Liver (tissue), 9 donors: ENCODE measurements around the gene PPP2R2C. TPM values are rescaled to one million over a fixed set of nuclear protein-coding genes. Genes with fewer than 3 reads are reported as not detected.
A peak's percentile ranks its signal among the peaks of the same experiment; 100 is the strongest.

Experiments used
- DNase-seq: peaks from one replicate; pipeline ENCODE4 v3.0.0-alpha.2; 2017; ENCODE audit warnings: low spot score
- H3K27ac ChIP-seq, 2 donors: one replicate each; pipeline ENCODE4 v1.7.0; 2013; ENCODE audit warnings: inconsistent platforms in 2 of 2, low read length in 2 of 2, control low read depth in 1 of 2, low read depth in 1 of 2, mild to moderate bottlenecking in 1 of 2
- H3K27me3 ChIP-seq, 4 donors: one replicate each; pipeline versions ENCODE4 v1.6.1 to v1.7.0; 2013; ENCODE audit warnings: low read length in 3 of 4, inconsistent platforms in 1 of 4, mild to moderate bottlenecking in 1 of 4, moderate library complexity in 1 of 4; ENCODE audit not compliant: control insufficient read depth in 4 of 4, insufficient read depth in 4 of 4
- H3K36me3 ChIP-seq, 4 donors: one replicate each; pipeline versions ENCODE4 v1.6.1 to v1.7.0; 2013; ENCODE audit warnings: low read length in 3 of 4, mild to moderate bottlenecking in 3 of 4, low read depth in 1 of 4, moderate library complexity in 1 of 4; ENCODE audit not compliant: control insufficient read depth in 4 of 4, insufficient read depth in 3 of 4
- H3K4me1 ChIP-seq, 4 donors: one replicate each; pipeline versions ENCODE4 v1.6.1 to v1.7.0; 2013; ENCODE audit warnings: low read length in 3 of 4, mild to moderate bottlenecking in 3 of 4, moderate library complexity in 1 of 4; ENCODE audit not compliant: control insufficient read depth in 4 of 4, insufficient read depth in 4 of 4
- H3K4me3 ChIP-seq, 3 donors: one replicate each; pipeline versions ENCODE4 v1.6.1 to v1.7.0; 2013; ENCODE audit warnings: low read length in 3 of 3, control low read depth in 1 of 3, low read depth in 1 of 3, mild to moderate bottlenecking in 1 of 3
- H3K9ac ChIP-seq, 2 donors: one replicate each; pipeline ENCODE4 v1.7.0; 2013; ENCODE audit warnings: low read length in 2 of 2, mild to moderate bottlenecking in 2 of 2, moderate library complexity in 2 of 2, control low read depth in 1 of 2, low read depth in 1 of 2
- H3K9me3 ChIP-seq, 4 donors: one replicate each; pipeline versions ENCODE4 v1.6.1 to v1.7.0; 2013; ENCODE audit warnings: low read length in 3 of 4; ENCODE audit not compliant: control insufficient read depth in 4 of 4
- EGR1 ChIP-seq, 2 donors: IDR thresholded peaks; 2 replicates each; pipeline ENCODE4 v1.6.1; 2016 to 2018; ENCODE audit warnings: antibody characterized with exemption in 2 of 2, low read depth in 2 of 2
- FOXA1 ChIP-seq: IDR thresholded peaks from 2 replicates; pipeline ENCODE4 v1.6.1; 2016; ENCODE audit warnings: antibody characterized with exemption
- FOXA2 ChIP-seq: IDR thresholded peaks from 2 replicates; pipeline ENCODE4 v1.6.1; 2016; ENCODE audit warnings: antibody characterized with exemption
- GABPA ChIP-seq, 2 donors: IDR thresholded peaks in 1 of 2; conservative IDR thresholded peaks in 1 of 2; 2 replicates each; pipeline ENCODE4 v1.6.1; 2016; ENCODE audit warnings: antibody characterized with exemption in 2 of 2, mild to moderate bottlenecking in 1 of 2, moderate library complexity in 1 of 2
- HNF4A ChIP-seq, 2 donors: conservative IDR thresholded peaks; 2 replicates each; pipeline ENCODE4 v1.6.1; 2016; ENCODE audit warnings: antibody characterized with exemption in 2 of 2, mild to moderate bottlenecking in 2 of 2
- HNF4G ChIP-seq: IDR thresholded peaks from 2 replicates; pipeline ENCODE4 v1.6.1; 2016; ENCODE audit warnings: antibody characterized with exemption
- JUND ChIP-seq, 2 donors: IDR thresholded peaks; 2 replicates each; pipeline ENCODE4 v1.6.1; 2016; ENCODE audit warnings: antibody characterized with exemption in 2 of 2
- NR2F2 ChIP-seq: IDR thresholded peaks from 2 replicates; pipeline ENCODE4 v1.6.1; 2016; ENCODE audit warnings: antibody characterized with exemption
- RAD21 ChIP-seq, 2 donors: IDR thresholded peaks; 2 replicates each; pipeline ENCODE4 v1.6.1; 2016; ENCODE audit warnings: antibody characterized with exemption in 2 of 2, mild to moderate bottlenecking in 2 of 2
- RXRA ChIP-seq, 2 donors: IDR thresholded peaks; 2 replicates each; pipeline ENCODE4 v1.6.1; 2017 to 2018; ENCODE audit warnings: antibody characterized with exemption in 2 of 2, mild to moderate bottlenecking in 1 of 2
- SP1 ChIP-seq: IDR thresholded peaks from 2 replicates; pipeline ENCODE4 v1.6.1; 2018; ENCODE audit warnings: antibody characterized with exemption, mild to moderate bottlenecking
- TAF1 ChIP-seq: conservative IDR thresholded peaks from 2 replicates; pipeline ENCODE4 v1.6.1; 2016; ENCODE audit warnings: antibody characterized with exemption, mild to moderate bottlenecking
- YY1 ChIP-seq: IDR thresholded peaks from 2 replicates; pipeline ENCODE4 v1.6.1; 2016; ENCODE audit warnings: antibody characterized with exemption, mild to moderate bottlenecking
- WGBS: extraction: QIAGEN DNeasy Blood & Tissue Kit; methylation state at CpG from one replicate; pipeline ENCODE4 v1.1.7; 2013; 5-methylcytosine and 5-hydroxymethylcytosine counted together
- polyA plus RNA-seq, 2 donors: library from polyadenylated mRNA; stranded (reverse) in 1 of 2; unstranded in 1 of 2; fragments of 200-250 nt in 1 of 2; fragments of >200 nt in 1 of 2; fragmentation: Nextera tagmentation in 1 of 2; extraction: Ambion mirVana in 1 of 2; gene quantifications; one replicate each; pipeline versions ENCODE4 v1.2.1 to v1.2.3, GENCODE V29; 2013 to 2015
- total RNA-seq, 2 donors: library from RNA; depleted of rRNA; stranded (reverse); fragments of >200 nt; gene quantifications; one replicate each; pipeline ENCODE4 v1.2.3, GENCODE V29; 2014
- TF ChIP-seq, protein P1 (sequence below): IDR thresholded peaks from 2 replicates; pipeline ENCODE4 v1.6.1; 2016; ENCODE audit warnings: antibody characterized with exemption
- TF ChIP-seq, protein P2 (sequence below): IDR thresholded peaks from 2 replicates; pipeline ENCODE4 v1.6.1; 2016; ENCODE audit warnings: antibody characterized with exemption, mild to moderate bottlenecking
- TF ChIP-seq, protein P3 (sequence below): IDR thresholded peaks from 2 replicates; pipeline ENCODE4 v1.6.1; 2016; ENCODE audit warnings: antibody characterized with exemption
- TF ChIP-seq, protein P4 (sequence below): fragments of 150-350 bp; IDR thresholded peaks from 2 replicates; pipeline ENCODE4 v1.5.1; 2017; ENCODE audit warnings: improper control_type of control experiment, low read depth, low read length; ENCODE audit not compliant: missing input control
- donor health status: healthy.
- donor health status: healthy.
- donor health status: healthy.
- donor health status: healthy.
- donor health status: healthy.

Gene PPP2R2C
- total and polyA plus RNA-seq, 4 donors, result under 0.01 to 0.01 TPM; not detected in 2

DNA sequence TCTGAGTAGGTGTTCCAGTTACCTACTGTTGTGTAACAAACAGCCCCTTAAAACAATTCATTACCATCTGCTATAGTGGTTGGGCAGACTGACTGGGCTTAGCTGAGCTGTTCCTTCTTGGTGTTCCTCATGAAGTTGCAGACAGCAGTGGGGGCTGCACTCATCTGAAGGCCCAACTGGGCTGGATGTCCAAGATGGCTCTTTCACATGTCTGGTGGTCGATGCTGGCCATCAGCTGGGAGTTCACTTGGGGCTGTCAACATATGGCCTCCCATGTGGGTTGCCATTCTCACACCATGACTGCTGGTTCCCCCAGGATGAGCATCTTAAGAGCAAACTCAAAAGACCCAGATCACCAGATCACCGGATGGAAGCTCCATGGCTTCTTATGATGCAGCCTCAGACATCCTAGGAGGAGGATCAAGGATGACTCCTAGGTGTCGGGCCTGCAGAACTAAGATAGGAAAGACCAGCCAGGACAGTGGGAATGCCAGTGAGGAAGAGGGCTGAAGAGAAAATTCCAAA, 34.3 kb upstream of the PPP2R2C start:
- no peak overlapping the region for H3K27ac ChIP-seq
- H3K4me3 ChIP-seq, result no peak overlapping the region
- TF ChIP-seq, protein P1, sequence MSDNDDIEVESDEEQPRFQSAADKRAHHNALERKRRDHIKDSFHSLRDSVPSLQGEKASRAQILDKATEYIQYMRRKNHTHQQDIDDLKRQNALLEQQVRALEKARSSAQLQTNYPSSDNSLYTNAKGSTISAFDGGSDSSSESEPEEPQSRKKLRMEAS, result no peak
- TF ChIP-seq, protein P2, sequence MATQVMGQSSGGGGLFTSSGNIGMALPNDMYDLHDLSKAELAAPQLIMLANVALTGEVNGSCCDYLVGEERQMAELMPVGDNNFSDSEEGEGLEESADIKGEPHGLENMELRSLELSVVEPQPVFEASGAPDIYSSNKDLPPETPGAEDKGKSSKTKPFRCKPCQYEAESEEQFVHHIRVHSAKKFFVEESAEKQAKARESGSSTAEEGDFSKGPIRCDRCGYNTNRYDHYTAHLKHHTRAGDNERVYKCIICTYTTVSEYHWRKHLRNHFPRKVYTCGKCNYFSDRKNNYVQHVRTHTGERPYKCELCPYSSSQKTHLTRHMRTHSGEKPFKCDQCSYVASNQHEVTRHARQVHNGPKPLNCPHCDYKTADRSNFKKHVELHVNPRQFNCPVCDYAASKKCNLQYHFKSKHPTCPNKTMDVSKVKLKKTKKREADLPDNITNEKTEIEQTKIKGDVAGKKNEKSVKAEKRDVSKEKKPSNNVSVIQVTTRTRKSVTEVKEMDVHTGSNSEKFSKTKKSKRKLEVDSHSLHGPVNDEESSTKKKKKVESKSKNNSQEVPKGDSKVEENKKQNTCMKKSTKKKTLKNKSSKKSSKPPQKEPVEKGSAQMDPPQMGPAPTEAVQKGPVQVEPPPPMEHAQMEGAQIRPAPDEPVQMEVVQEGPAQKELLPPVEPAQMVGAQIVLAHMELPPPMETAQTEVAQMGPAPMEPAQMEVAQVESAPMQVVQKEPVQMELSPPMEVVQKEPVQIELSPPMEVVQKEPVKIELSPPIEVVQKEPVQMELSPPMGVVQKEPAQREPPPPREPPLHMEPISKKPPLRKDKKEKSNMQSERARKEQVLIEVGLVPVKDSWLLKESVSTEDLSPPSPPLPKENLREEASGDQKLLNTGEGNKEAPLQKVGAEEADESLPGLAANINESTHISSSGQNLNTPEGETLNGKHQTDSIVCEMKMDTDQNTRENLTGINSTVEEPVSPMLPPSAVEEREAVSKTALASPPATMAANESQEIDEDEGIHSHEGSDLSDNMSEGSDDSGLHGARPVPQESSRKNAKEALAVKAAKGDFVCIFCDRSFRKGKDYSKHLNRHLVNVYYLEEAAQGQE, result no peak
- TF ChIP-seq FOXA1, result no peak
- no peak for TF ChIP-seq NR2F2
- no peak for TF ChIP-seq RAD21 (IDR thresholded peaks at IDR 0.05)
- no peak for TF ChIP-seq JUND (IDR thresholded peaks at IDR 0.05)
- TF ChIP-seq, protein P3, sequence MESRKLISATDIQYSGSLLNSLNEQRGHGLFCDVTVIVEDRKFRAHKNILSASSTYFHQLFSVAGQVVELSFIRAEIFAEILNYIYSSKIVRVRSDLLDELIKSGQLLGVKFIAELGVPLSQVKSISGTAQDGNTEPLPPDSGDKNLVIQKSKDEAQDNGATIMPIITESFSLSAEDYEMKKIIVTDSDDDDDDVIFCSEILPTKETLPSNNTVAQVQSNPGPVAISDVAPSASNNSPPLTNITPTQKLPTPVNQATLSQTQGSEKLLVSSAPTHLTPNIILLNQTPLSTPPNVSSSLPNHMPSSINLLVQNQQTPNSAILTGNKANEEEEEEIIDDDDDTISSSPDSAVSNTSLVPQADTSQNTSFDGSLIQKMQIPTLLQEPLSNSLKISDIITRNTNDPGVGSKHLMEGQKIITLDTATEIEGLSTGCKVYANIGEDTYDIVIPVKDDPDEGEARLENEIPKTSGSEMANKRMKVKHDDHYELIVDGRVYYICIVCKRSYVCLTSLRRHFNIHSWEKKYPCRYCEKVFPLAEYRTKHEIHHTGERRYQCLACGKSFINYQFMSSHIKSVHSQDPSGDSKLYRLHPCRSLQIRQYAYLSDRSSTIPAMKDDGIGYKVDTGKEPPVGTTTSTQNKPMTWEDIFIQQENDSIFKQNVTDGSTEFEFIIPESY, result no peak
- TF ChIP-seq RXRA (IDR thresholded peaks at IDR 0.05), result no peak
- TF ChIP-seq GABPA (IDR thresholded peaks at IDR 0.05 in 1 of 2, conservative IDR thresholded peaks at IDR 0.05 in 1 of 2), result no peak
- no peak for TF ChIP-seq TAF1
- TF ChIP-seq, protein P4, sequence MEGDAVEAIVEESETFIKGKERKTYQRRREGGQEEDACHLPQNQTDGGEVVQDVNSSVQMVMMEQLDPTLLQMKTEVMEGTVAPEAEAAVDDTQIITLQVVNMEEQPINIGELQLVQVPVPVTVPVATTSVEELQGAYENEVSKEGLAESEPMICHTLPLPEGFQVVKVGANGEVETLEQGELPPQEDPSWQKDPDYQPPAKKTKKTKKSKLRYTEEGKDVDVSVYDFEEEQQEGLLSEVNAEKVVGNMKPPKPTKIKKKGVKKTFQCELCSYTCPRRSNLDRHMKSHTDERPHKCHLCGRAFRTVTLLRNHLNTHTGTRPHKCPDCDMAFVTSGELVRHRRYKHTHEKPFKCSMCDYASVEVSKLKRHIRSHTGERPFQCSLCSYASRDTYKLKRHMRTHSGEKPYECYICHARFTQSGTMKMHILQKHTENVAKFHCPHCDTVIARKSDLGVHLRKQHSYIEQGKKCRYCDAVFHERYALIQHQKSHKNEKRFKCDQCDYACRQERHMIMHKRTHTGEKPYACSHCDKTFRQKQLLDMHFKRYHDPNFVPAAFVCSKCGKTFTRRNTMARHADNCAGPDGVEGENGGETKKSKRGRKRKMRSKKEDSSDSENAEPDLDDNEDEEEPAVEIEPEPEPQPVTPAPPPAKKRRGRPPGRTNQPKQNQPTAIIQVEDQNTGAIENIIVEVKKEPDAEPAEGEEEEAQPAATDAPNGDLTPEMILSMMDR, result no peak
- TF ChIP-seq HNF4A (conservative IDR thresholded peaks at IDR 0.05), result no peak
- no peak for TF ChIP-seq SP1
- TF ChIP-seq EGR1 (IDR thresholded peaks at IDR 0.05; ENCODE audit: low read depth in 2 of 2), result no peak
- no peak for TF ChIP-seq YY1
- 85% methylated on average over 3 of the region's 3 CpGs for WGBS
- no peaks in the 10 kb centered on the region for H3K4me1 ChIP-seq
- no peaks in the 10 kb centered on the region for H3K36me3 ChIP-seq
- H3K9ac ChIP-seq, result no peak overlapping the region
- H3K27me3 ChIP-seq, result peaks cover 0 to 3% (median 2%) of the 10 kb centered on the region in 4 donors
- H3K9me3 ChIP-seq, result peaks cover 7 to 27% (median 9%) of the 10 kb centered on the region in 4 donors
- peak; percentile 9 for DNase-seq

DNA sequence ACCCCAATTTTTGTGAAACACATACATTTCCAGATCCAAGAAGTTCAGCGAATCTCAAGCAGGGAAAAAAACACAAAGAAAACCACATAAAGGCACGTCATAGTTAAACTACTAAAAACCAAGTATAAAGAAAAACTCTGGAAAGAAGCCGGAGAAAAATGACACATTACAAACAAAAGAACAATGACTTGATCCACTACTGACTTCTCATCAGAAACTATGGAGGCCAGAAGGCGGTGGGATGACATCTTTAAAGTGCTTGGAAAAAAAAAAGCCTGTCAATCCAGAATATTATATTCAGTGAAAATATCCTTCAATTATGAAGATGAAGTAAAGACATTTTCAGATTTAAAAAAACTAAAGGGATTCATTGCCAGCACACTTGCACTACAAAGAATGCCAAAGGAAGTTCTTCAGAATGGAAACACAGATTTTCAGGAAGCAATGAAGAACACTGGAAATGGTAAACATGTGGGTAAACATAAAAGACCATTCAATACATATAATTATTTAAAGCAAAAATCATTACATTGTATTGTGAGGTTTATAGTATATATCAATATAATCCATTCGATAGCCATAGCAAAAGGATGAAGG, 32.6 kb upstream of the PPP2R2C start:
- 76% methylated on average over 5 of the region's 5 CpGs for WGBS
- no peak overlapping the region for H3K4me3 ChIP-seq
- H3K9me3 ChIP-seq, result peaks cover 7 to 27% (median 9%) of the 10 kb centered on the region in 4 donors
- no peaks in the 10 kb centered on the region for H3K36me3 ChIP-seq
- H3K27ac ChIP-seq, result no peak overlapping the region
- no peak for DNase-seq
- peaks cover 0 to 3% (median 2%) of the 10 kb centered on the region in 4 donors for H3K27me3 ChIP-seq
- H3K4me1 ChIP-seq, result no peaks in the 10 kb centered on the region
- no peak overlapping the region for H3K9ac ChIP-seq
- no peak for TF ChIP-seq HNF4G
- TF ChIP-seq, protein P2, result no peak
- TF ChIP-seq JUND (IDR thresholded peaks at IDR 0.05), result no peak
- TF ChIP-seq GABPA (IDR thresholded peaks at IDR 0.05 in 1 of 2, conservative IDR thresholded peaks at IDR 0.05 in 1 of 2), result no peak
- TF ChIP-seq RXRA (IDR thresholded peaks at IDR 0.05), result no peak
- no peak for TF ChIP-seq TAF1
- no peak for TF ChIP-seq HNF4A (conservative IDR thresholded peaks at IDR 0.05)
- TF ChIP-seq FOXA2, result no peak
- no peak for TF ChIP-seq FOXA1
- no peak for TF ChIP-seq EGR1 (IDR thresholded peaks at IDR 0.05; ENCODE audit: low read depth in 2 of 2)
- TF ChIP-seq, protein P4, result no peak
